MCF 10A (cell line): ENCODE measurements around the gene SOS2. TPM values are rescaled to one million over a fixed set of nuclear protein-coding genes. Genes with fewer than 3 reads are reported as not detected.

ENCODE experiments used
- BruUV-seq: library from RNA; stranded (reverse); fragments of 400-500 nt; replicated peaks from 2 replicates; lab custom pipeline; 2021; lab: Mats Ljungman, UMichigan
- CTCF ChIA-PET: fragments of 300-600 bp; sonication (Branson Sonifier 250); formaldehyde crosslinking; extraction: SDS; loops from one replicate; lab custom pipeline; 2021; ENCODE audit warnings: antibody characterized with exemption, inconsistent platforms; lab: Yijun Ruan, JAX
- POLR2A ChIA-PET: fragments of 300-600, 350-650 bp; sonication (Branson Sonifier 250); formaldehyde crosslinking; extraction: SDS; loops from one replicate; lab custom pipeline; 2020; ENCODE audit warnings: antibody characterized with exemption, inconsistent platforms; lab: Yijun Ruan, JAX
- DNase-seq: peaks from one replicate; pipeline ENCODE4 v3.0.0-alpha.2; 2018; ENCODE audit not compliant: unreplicated experiment
- H3K27ac Mint-ChIP-seq: one replicate; pipeline ENCODE4 v1.8.0; 2022; ENCODE audit warnings: mild to moderate bottlenecking, low read depth, mixed read lengths; ENCODE audit not compliant: unreplicated experiment
- H3K27me3 Mint-ChIP-seq: one replicate; pipeline ENCODE4 v1.8.0; 2022; ENCODE audit warnings: mixed read lengths; ENCODE audit not compliant: insufficient read depth, unreplicated experiment
- H3K36me3 Mint-ChIP-seq: one replicate; pipeline ENCODE4 v1.8.0; 2022; ENCODE audit warnings: mild to moderate bottlenecking, moderate library complexity, mixed read lengths; ENCODE audit not compliant: insufficient read depth, unreplicated experiment
- H3K4me1 Mint-ChIP-seq: one replicate; pipeline ENCODE4 v1.8.0; 2022; ENCODE audit warnings: mixed read lengths; ENCODE audit not compliant: insufficient read depth, unreplicated experiment
- H3K4me3 Mint-ChIP-seq: one replicate; pipeline ENCODE4 v1.8.0; 2022; ENCODE audit warnings: mild to moderate bottlenecking, moderate library complexity, mixed read lengths; ENCODE audit not compliant: unreplicated experiment
- H3K9me3 Mint-ChIP-seq: one replicate; pipeline ENCODE4 v1.8.0; 2022; ENCODE audit warnings: mixed read lengths; ENCODE audit not compliant: unreplicated experiment
- intact Hi-C: fragments of 100-400 bp; cut with micrococcal nuclease; formaldehyde crosslinking; loops from 2 replicates; pipeline ENCODE4 v1.14.1; 2022
- total RNA-seq: library from RNA; stranded (reverse); gene quantifications from 2 replicates; pipeline ENCODE4 v1.2.3, GENCODE V29; 2022
- TF ChIP-seq, protein P1 (sequence below): fragments of 200-600 bp; IDR thresholded peaks from one replicate; pipeline ENCODE4 v1.8.0; 2022; ENCODE audit warnings: antibody characterized with exemption, mild to moderate bottlenecking; ENCODE audit not compliant: unreplicated experiment

The SOS2 gene
- total RNA-seq, 1 experiment from 2014 or later: 19.0 TPM

DNA sequence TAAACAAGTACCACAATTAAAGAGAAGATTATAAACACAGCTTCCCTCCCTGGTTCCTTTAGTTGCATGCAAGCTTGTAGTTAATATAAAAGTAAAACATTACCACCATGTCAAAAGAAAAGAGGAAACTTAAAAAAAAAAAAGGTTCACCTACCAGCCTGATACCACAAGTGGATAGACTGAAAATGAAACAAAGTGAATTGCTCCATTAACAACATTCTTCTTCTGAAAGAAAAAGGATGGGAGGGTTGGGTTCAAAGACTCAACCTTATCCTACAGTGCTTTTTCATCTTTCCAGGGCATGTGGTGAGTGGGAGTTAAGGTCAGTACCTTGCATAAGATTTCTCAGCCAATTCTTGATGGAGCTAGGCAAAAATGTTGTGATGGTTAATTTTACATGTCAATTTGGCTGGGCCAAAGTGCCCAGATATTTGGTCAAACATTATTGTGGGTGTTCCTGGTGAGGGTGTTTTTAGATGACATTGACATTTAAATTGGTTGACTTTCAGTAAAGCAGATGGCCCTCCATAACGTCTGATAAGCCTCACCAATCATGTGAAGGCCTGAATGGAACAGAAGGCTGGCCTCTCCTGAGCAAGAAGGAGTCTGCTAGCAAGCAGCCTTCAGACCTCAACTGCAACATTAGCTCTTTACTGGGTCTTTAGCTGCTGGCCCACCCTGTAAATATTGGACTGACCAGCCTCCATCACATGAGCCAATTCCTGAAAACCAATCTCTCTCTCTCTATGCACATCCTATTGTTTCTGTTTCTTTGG, 143.8 kb downstream of the SOS2 start:
- CTCF ChIA-PET: interaction anchor here (0.7 to 8.5 kb wide), 6 partner anchors 17 to 1122 kb away, joined by 3 to 57 read pairs (median 4); partner anchors contain the start of genes NEMF and VCPKMT
- no peak overlapping the region for H3K27ac Mint-ChIP-seq
- no TSS peak for BruUV-seq
- TF ChIP-seq, protein P1, sequence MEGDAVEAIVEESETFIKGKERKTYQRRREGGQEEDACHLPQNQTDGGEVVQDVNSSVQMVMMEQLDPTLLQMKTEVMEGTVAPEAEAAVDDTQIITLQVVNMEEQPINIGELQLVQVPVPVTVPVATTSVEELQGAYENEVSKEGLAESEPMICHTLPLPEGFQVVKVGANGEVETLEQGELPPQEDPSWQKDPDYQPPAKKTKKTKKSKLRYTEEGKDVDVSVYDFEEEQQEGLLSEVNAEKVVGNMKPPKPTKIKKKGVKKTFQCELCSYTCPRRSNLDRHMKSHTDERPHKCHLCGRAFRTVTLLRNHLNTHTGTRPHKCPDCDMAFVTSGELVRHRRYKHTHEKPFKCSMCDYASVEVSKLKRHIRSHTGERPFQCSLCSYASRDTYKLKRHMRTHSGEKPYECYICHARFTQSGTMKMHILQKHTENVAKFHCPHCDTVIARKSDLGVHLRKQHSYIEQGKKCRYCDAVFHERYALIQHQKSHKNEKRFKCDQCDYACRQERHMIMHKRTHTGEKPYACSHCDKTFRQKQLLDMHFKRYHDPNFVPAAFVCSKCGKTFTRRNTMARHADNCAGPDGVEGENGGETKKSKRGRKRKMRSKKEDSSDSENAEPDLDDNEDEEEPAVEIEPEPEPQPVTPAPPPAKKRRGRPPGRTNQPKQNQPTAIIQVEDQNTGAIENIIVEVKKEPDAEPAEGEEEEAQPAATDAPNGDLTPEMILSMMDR: no peak
- no peak for DNase-seq
- H3K36me3 Mint-ChIP-seq: no peaks in the 10 kb centered on the region
- H3K27me3 Mint-ChIP-seq: no peaks in the 10 kb centered on the region
- POLR2A ChIA-PET: interaction anchor here (0.7 to 1.4 kb wide), 7 partner anchors 12 to 236 kb away, joined by 3 to 5 read pairs (median 4); partner anchors contain the start of gene NEMF
- no peak overlapping the region for H3K4me3 Mint-ChIP-seq
- intact Hi-C loops: no loop called here
- no peaks in the 10 kb centered on the region for H3K9me3 Mint-ChIP-seq
- H3K4me1 Mint-ChIP-seq: peaks cover 18% of the 10 kb centered on the region

GRCh38 chr14:50086321-50086711, 145.1 kb downstream of the SOS2 start:
- intact Hi-C loops: no loop called here
- no TSS peak for BruUV-seq
- POLR2A ChIA-PET: interaction anchor here (1.3 kb wide), 1 partner anchor 86 kb away, joined by 5 read pairs; no protein-coding TSS in a partner anchor
- TF ChIP-seq, protein P1: no peak
- H3K27me3 Mint-ChIP-seq: no peaks in the 10 kb centered on the region
- peak overlapping the region; percentile 4 for H3K27ac Mint-ChIP-seq
- H3K9me3 Mint-ChIP-seq: no peaks in the 10 kb centered on the region
- H3K4me3 Mint-ChIP-seq: no peak overlapping the region
- no peak for DNase-seq
- CTCF ChIA-PET: interaction anchor here (0.7 to 8.5 kb wide), 2 partner anchors 141 to 223 kb away, joined by 3 to 57 read pairs; no protein-coding TSS in a partner anchor
- H3K4me1 Mint-ChIP-seq: peaks cover 26% of the 10 kb centered on the region
- H3K36me3 Mint-ChIP-seq: no peaks in the 10 kb centered on the region

- Mint-ChIP-seq H3K27me3 (no peaks in the 10 kb centered on the region), H3K9me3 (no peaks in the 10 kb centered on the region), H3K27ac (peak overlapping the region; percentile 4), H3K4me3 (no peak overlapping the region), H3K36me3 (no peaks in the 10 kb centered on the region), H3K4me1 (peaks cover 26% of the 10 kb centered on the region)
- ChIA-PET POLR2A (no interaction called here), CTCF (interaction anchor here (0.7 kb wide), 2 partner anchors 140 to 224 kb away, joined by 3 to 4 read pairs; no protein-coding TSS in a partner anchor)
- BruUV-seq: no TSS peak
- intact Hi-C loops: no loop called here
- TF ChIP-seq, protein P1: no peak
- peak; percentile 52 for DNase-seq
Observed at GRCh38 chr14:50085570-50086320, 145.6 kb downstream of the SOS2 start.

DNA sequence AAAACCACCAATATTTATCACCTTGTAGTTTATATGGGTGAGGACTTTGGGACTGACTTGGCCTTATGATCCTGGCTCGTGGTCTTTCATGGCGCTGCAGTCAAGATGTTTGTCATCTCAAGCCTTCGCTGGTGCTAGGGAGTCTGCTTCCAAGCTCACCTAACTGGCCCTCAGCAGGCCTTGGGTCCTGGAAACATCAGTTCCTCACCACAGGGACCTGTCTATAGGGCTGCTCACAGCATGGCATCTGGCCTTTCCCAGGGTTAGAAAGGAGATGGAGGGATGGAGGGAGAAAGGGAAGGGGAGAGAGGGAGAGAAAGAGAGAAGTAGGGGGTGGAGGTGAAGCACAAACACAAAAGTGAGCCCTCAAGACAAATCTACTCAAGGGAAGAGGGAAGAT, 146.7 kb downstream of the SOS2 start:
- Mint-ChIP-seq H3K4me3 (no peak overlapping the region), H3K9me3 (no peaks in the 10 kb centered on the region), H3K27ac (no peak overlapping the region), H3K4me1 (peaks cover 26% of the 10 kb centered on the region), H3K27me3 (no peaks in the 10 kb centered on the region), H3K36me3 (no peaks in the 10 kb centered on the region)
- no peak for DNase-seq
- ChIA-PET CTCF (no interaction called here), POLR2A (no interaction called here)
- intact Hi-C loops: no loop called here
- TF ChIP-seq, protein P1: no peak
- no TSS peak for BruUV-seq
